K562 (cell line): ENCODE measurements around the gene PIEZO2. TPM values are rescaled to one million over a fixed set of nuclear protein-coding genes. Genes with fewer than 3 reads are reported as not detected.

Source experiments
- ATAC-seq: fragments of 200-7000 bp; cut with Tn5 transposase; 3 replicates; pipeline ENCODE4 v1.9.1; 2020; ENCODE audit warnings: moderate library complexity
- BruUV-seq: library from RNA; stranded (reverse); fragments of 400-500 nt; replicated peaks from 2 replicates; lab custom pipeline; 2021; lab: Mats Ljungman, UMichigan
- CTCF ChIA-PET: fragments of 300-600 bp; formaldehyde crosslinking; extraction: SDS; loops from one replicate; lab custom pipeline; 2021; ENCODE audit warnings: low intra/inter-chr PET ratio; lab: Yijun Ruan, JAX
- POLR2A ChIA-PET: fragments of 300-600, 350-650 bp; sonication (Branson Sonifier 250); formaldehyde crosslinking; extraction: SDS; loops from one replicate; lab custom pipeline; 2021; ENCODE audit warnings: antibody characterized with exemption, inconsistent platforms; lab: Yijun Ruan, JAX
- DNase-seq, 4 experiments: peaks; one replicate each; pipeline versions ENCODE4 v3.0.0 to v3.0.0-alpha.2; 2011 to 2018; ENCODE audit warnings: low spot score in 3 of 4, mixed read lengths in 3 of 4; ENCODE audit errors: extremely low read depth in 1 of 4
- FAIRE-seq: peaks from 2 replicates; lab custom pipeline; 2011; peaks lifted over from hg19 to GRCh38; lab: Jason Lieb, UNC
- H2AFZ ChIP-seq: 2 replicates; pipeline ENCODE4 v1.6.0; 2011; ENCODE audit warnings: low read depth, low read length, control low read depth, inconsistent platforms
- H3K27ac ChIP-seq: fragments of 200-600 bp; 3 replicates; pipeline ENCODE4 v1.8.0; 2011; ENCODE audit warnings: low read depth, mild to moderate bottlenecking, control low read depth, inconsistent platforms, low read length, moderate library complexity, mixed read lengths; ENCODE audit errors: extremely low read depth
- H3K27me3 ChIP-seq, 2 experiments: fragments of 300-600 bp in 1 of 2; 2 replicates in 1 of 2; 3 replicates in 1 of 2; pipeline versions ENCODE4 v1.6.0 to v1.8.0; 2011; ENCODE audit warnings: inconsistent platforms in 2 of 2, low read length in 2 of 2, mild to moderate bottlenecking in 1 of 2, mixed read lengths in 1 of 2, moderate library complexity in 1 of 2; ENCODE audit not compliant: control insufficient read depth in 2 of 2, insufficient read depth in 2 of 2
- H3K36me3 ChIP-seq: fragments of 300-600 bp; 3 replicates; pipeline ENCODE4 v1.8.0; 2011; ENCODE audit warnings: mild to moderate bottlenecking, low read length, inconsistent platforms; ENCODE audit not compliant: control insufficient read depth, insufficient read depth
- H3K4me1 ChIP-seq, 2 experiments: fragments of 200-600 bp in 1 of 2; replicated peaks in 1 of 2; 2 replicates in 1 of 2; 3 replicates in 1 of 2; pipeline versions ENCODE4 v1.5.1 to v1.8.0; 2011; ENCODE audit warnings: inconsistent platforms in 2 of 2, low read length in 2 of 2, mild to moderate bottlenecking in 1 of 2, mixed read lengths in 1 of 2, moderate library complexity in 1 of 2; ENCODE audit not compliant: control insufficient read depth in 2 of 2, insufficient read depth in 2 of 2
- H3K4me2 ChIP-seq: 2 replicates; pipeline ENCODE4 v1.6.1; 2011; ENCODE audit warnings: low read length, control low read depth, inconsistent platforms, mixed read lengths; ENCODE audit not compliant: insufficient read depth
- H3K4me3 ChIP-seq: fragments of 200-600 bp; sonication (generic), shearing (Covaris generic); 2 replicates; pipeline ENCODE4 v1.5.1; 2016; ENCODE audit warnings: control low read depth, inconsistent platforms
- H3K79me2 ChIP-seq: fragments of 200-600 bp; 3 replicates; pipeline ENCODE4 v1.8.0; 2011; ENCODE audit warnings: low read length, inconsistent platforms; ENCODE audit not compliant: control insufficient read depth, insufficient read depth
- H3K9ac ChIP-seq, 2 experiments: 2 replicates each; pipeline versions ENCODE4 v1.6.0 to v1.6.1; 2011; ENCODE audit warnings: low read depth in 2 of 2, low read length in 2 of 2, control low read depth in 1 of 2, inconsistent platforms in 1 of 2, mild to moderate bottlenecking in 1 of 2, mixed read lengths in 1 of 2; ENCODE audit not compliant: insufficient read depth in 1 of 2
- H3K9me1 ChIP-seq: one replicate; pipeline ENCODE4 v1.6.0; 2011; ENCODE audit warnings: inconsistent platforms, mild to moderate bottlenecking, low read length, moderate library complexity; ENCODE audit not compliant: control insufficient read depth, insufficient read depth
- H3K9me3 ChIP-seq: replicated peaks from 2 replicates; pipeline ENCODE4 v1.5.1; 2011; ENCODE audit warnings: low read depth, low read length, inconsistent platforms; ENCODE audit not compliant: control insufficient read depth, insufficient read depth
- H4K20me1 ChIP-seq: replicated peaks from 2 replicates; pipeline ENCODE4 v1.6.1; 2011; ENCODE audit warnings: low read length, inconsistent platforms, mixed read lengths; ENCODE audit not compliant: control insufficient read depth, insufficient read depth
- ATF7 ChIP-seq: fragments of 450-650 bp; IDR thresholded peaks from 2 replicates; pipeline ENCODE4 v1.7.1; 2014; ENCODE audit warnings: mild to moderate bottlenecking, moderate library complexity
- SMARCC2 ChIP-seq: fragments of 450-650 bp; IDR thresholded peaks from 2 replicates; pipeline ENCODE4 v1.6.1; 2017; ENCODE audit warnings: antibody characterized with exemption, moderate library complexity, mild to moderate bottlenecking, low read depth
- ZNF512 ChIP-seq: IDR thresholded peaks from 2 replicates; pipeline ENCODE4 v1.6.1; 2016; ENCODE audit warnings: missing genetic modification characterization, missing compliant biosample characterization
- WGBS: fragments of 100-300 bp; shearing (Covaris generic); methylation state at CpG from one replicate; pipeline ENCODE4 v1.1.6; 2016; ENCODE audit warnings: low coverage, mixed read lengths; ENCODE audit not compliant: insufficient coverage; ENCODE audit errors: missing lambda C conversion rate; 5-methylcytosine and 5-hydroxymethylcytosine counted together
- in situ Hi-C: fragments of 300-500 bp; cut with MboI; formaldehyde crosslinking; loops from 4 replicates; pipeline ENCODE4 v1.15.0; 2018; ENCODE audit warnings: inconsistent platforms, mixed read lengths
- intact Hi-C: fragments of 100-400 bp; cut with micrococcal nuclease; formaldehyde crosslinking; loops from 2 replicates; pipeline ENCODE4 v1.14.2; 2022
- polyA plus RNA-seq, 8 experiments: library from polyadenylated mRNA; depleted of rRNA in 4 of 8; stranded (reverse) in 5 of 8; unstranded in 3 of 8; fragments of >200 nt; fragmentation: Nextera tagmentation in 2 of 8; fragmentation: Illumina TruSeq in 1 of 8; extraction: Ambion mirVana in 2 of 8; extraction: Trizol in 1 of 8; gene quantifications; 2 replicates each; pipeline versions ENCODE4 v1.2.1 to v1.2.3, GENCODE V29; 2011 to 2014; ENCODE audit warnings: inconsistent platforms in 1 of 8, missing spikeins in 1 of 8
- total RNA-seq, 7 experiments: library from RNA; depleted of rRNA in 6 of 7; stranded (reverse); fragments of >200 nt in 6 of 7; fragmentation: Illumina TruSeq in 2 of 7; extraction: Trizol in 2 of 7; gene quantifications; 2 replicates each; pipeline versions ENCODE4 v1.2.1 to v1.2.3, GENCODE V29; 2011 to 2021; ENCODE audit warnings: low replicate concordance in 1 of 7
- TF ChIP-seq, protein P1 (sequence below): fragments of 200-800 bp; sonication (Bioruptor generic); IDR thresholded peaks from 2 replicates; pipeline ENCODE4 v1.6.1; 2017; ENCODE audit warnings: missing genetic modification characterization, missing compliant biosample characterization

Gene PIEZO2
- total and polyA plus RNA-seq, 9 of the 15 experiments (the other 6 are each of a cell fraction or from before 2014, with no cell fraction given): 0.54 to 4.1 (median 2.0) TPM

GRCh38 chr18:10839421-10839820, 309.9 kb downstream of the PIEZO2 start:
- ChIA-PET CTCF (no interaction called here), POLR2A (interaction anchor here (0.8 to 1.6 kb wide), 2 partner anchors 15 to 19 kb away, joined by 3 to 4 read pairs; no protein-coding TSS in a partner anchor)
- WGBS: 9% methylated on average over 1 of the region's 1 CpG
- Histone ChIP-seq H3K4me2 (no peak overlapping the region; the same call in 1 of the 2 replicates), H3K27me3 (0 out of 5 replicates have a peak, but pooled peaks cover 0 to 2% of the 10 kb centered on the region in 2 experiments), H3K9me3 (no peaks in the 10 kb centered on the region), H3K27ac (no peak overlapping the region), H3K9me1 (no peaks in the 10 kb centered on the region), H3K9ac (no peak overlapping the region), H4K20me1 (no peaks in the 10 kb centered on the region), H2AFZ (no peak overlapping the region), H3K4me3 (no peak overlapping the region), H3K36me3 (no peaks in the 10 kb centered on the region)
- FAIRE-seq: no peak
- DNase-seq: no peak
- intact Hi-C loops: no loop called here
- in situ Hi-C loops: no loop called here
- BruUV-seq: no TSS peak
- ATAC-seq: no peak
- TF ChIP-seq SMARCC2 (no peak), ZNF512 (no peak), ATF7 (no peak)
- TF ChIP-seq, protein P1, sequence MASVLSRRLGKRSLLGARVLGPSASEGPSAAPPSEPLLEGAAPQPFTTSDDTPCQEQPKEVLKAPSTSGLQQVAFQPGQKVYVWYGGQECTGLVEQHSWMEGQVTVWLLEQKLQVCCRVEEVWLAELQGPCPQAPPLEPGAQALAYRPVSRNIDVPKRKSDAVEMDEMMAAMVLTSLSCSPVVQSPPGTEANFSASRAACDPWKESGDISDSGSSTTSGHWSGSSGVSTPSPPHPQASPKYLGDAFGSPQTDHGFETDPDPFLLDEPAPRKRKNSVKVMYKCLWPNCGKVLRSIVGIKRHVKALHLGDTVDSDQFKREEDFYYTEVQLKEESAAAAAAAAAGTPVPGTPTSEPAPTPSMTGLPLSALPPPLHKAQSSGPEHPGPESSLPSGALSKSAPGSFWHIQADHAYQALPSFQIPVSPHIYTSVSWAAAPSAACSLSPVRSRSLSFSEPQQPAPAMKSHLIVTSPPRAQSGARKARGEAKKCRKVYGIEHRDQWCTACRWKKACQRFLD (CRISPR knock-in tag): no peak
- TF ChIP-seq, all 486 proteins: peak for 0
- H3K79me2 ChIP-seq: no peaks in the 10 kb centered on the region
- H3K4me1 ChIP-seq: peaks cover 0 to 12% of the 10 kb centered on the region in 2 experiments; a peak in 2 of 5 replicates
